ENCODE measurements around the gene MACROH2A1. TPM values are rescaled to one million over a fixed set of nuclear protein-coding genes. Genes with fewer than 3 reads are reported as not detected.

The MACROH2A1 gene
- total RNA-seq, 1 experiment from 2014 or later: 83.8 TPM

DNA sequence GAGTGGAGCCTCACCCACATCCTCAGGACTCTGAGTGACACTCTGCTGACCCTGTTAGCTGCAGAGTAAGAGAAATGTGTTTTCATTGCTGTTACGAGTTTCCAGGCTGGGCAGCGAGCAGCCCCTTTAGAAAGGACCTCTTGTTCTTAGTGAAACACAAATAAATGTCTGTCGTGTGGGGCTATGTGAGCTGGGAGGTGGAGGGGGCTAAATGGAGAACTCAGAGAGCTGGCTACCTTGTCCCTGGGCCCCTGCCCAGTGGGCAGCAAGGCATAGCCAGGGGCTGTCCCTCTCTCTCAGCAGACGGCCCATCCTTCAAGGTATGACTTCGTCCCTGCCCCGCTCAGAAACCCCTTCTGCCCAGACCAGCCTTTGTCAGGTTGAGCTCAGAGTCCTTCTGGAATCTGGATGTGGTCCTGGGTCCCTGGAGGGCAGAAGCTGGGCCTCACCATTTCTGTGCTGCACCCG lies 38.0 kb upstream of the MACROH2A1 start:
- TF ChIP-seq, protein P1, sequence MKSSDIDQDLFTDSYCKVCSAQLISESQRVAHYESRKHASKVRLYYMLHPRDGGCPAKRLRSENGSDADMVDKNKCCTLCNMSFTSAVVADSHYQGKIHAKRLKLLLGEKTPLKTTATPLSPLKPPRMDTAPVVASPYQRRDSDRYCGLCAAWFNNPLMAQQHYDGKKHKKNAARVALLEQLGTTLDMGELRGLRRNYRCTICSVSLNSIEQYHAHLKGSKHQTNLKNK (CRISPR knock-in tag; IDR thresholded peaks at IDR 0.05): no peak
- TF ChIP-seq, protein P2, sequence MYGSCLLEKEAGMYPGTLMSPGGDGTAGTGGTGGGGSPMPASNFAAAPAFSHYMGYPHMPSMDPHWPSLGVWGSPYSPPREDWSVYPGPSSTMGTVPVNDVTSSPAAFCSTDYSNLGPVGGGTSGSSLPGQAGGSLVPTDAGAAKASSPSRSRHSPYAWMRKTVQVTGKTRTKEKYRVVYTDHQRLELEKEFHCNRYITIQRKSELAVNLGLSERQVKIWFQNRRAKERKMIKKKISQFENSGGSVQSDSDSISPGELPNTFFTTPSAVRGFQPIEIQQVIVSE (CRISPR knock-in tag; IDR thresholded peaks at IDR 0.05; ENCODE audit: borderline replicate concordance): no peak
- DNase-seq (ENCODE audit: low spot score) (no peak), ATAC-seq (no peak)
- Mint-ChIP-seq H3K36me3 (no peaks in the 10 kb centered on the region), H3K9me3 (no peaks in the 10 kb centered on the region), H3K4me1 (peaks cover 9% of the 10 kb centered on the region), H3K4me3 (no peak overlapping the region), H3K27ac (no peak overlapping the region), H3K27me3 (ENCODE audit: low read depth) (no peaks in the 10 kb centered on the region)
- ChIA-PET POLR2A (no interaction called here), CTCF (interaction anchor here (0.7 to 1.3 kb wide), 2 partner anchors 11 to 20 kb away, joined by 3 to 4 read pairs; no protein-coding TSS in a partner anchor)

DNA sequence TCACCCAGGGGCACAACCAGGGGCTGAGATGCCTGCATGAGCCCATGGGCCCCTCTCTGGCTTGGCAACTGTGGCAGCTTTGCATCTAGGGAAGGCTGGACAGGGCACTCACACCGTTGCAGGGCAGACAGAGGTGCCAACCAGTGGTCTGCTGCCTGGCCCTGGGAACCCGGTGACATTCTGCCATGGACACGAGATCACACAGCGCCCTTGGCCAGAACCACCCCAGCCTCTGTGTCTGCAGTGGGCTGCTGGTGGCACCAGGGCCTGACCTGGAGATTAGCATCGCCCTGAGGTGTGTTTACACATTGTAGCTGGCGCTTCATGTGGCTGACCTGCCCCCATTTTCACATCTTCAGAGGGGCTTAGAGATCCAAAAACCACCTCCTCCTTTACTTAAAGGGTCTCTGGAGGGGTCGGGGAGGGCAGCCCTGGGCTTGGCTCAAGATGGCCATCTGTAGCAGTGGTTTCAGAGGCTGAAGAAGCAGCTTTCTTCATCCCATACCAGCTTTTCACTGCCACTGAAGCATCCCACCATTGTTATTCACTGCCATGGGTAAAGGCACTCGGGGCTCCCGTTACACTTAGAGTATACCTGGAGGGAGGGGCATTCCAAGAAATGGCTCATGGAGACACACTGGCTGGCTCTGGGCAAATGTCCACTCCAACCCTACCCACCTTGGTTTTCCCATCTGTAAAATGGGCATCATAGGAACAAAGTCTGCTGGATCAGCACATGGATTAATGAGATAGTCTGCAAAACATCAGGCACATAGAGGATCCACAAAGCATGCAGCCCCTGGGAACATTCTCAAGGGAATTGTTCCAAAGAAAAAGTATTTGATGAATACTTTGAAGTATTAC lies 36.7 kb upstream of the MACROH2A1 start:
- TF ChIP-seq SMAD3 (CRISPR knock-in tag; IDR thresholded peaks at IDR 0.05; ENCODE audit: borderline replicate concordance): no peak
- TF ChIP-seq OVOL2 (CRISPR knock-in tag; IDR thresholded peaks at IDR 0.05; ENCODE audit: borderline replicate concordance): no peak
- no peak for TF ChIP-seq ETV6 (CRISPR knock-in tag; IDR thresholded peaks at IDR 0.05)
- TF ChIP-seq CREB1 (CRISPR knock-in tag; IDR thresholded peaks at IDR 0.05): no peak
- TF ChIP-seq PRRX2 (CRISPR knock-in tag; IDR thresholded peaks at IDR 0.05): no peak
- TF ChIP-seq ZNF423 (CRISPR knock-in tag; IDR thresholded peaks at IDR 0.05): no peak
- TF ChIP-seq, protein P3, sequence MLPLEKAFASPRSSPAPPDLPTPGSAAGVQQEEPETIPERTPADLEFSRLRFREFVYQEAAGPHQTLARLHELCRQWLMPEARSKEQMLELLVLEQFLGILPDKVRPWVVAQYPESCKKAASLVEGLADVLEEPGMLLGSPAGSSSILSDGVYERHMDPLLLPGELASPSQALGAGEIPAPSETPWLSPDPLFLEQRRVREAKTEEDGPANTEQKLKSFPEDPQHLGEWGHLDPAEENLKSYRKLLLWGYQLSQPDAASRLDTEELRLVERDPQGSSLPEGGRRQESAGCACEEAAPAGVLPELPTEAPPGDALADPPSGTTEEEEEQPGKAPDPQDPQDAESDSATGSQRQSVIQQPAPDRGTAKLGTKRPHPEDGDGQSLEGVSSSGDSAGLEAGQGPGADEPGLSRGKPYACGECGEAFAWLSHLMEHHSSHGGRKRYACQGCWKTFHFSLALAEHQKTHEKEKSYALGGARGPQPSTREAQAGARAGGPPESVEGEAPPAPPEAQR (CRISPR knock-in tag; IDR thresholded peaks at IDR 0.05): no peak
- TF ChIP-seq, protein P4, sequence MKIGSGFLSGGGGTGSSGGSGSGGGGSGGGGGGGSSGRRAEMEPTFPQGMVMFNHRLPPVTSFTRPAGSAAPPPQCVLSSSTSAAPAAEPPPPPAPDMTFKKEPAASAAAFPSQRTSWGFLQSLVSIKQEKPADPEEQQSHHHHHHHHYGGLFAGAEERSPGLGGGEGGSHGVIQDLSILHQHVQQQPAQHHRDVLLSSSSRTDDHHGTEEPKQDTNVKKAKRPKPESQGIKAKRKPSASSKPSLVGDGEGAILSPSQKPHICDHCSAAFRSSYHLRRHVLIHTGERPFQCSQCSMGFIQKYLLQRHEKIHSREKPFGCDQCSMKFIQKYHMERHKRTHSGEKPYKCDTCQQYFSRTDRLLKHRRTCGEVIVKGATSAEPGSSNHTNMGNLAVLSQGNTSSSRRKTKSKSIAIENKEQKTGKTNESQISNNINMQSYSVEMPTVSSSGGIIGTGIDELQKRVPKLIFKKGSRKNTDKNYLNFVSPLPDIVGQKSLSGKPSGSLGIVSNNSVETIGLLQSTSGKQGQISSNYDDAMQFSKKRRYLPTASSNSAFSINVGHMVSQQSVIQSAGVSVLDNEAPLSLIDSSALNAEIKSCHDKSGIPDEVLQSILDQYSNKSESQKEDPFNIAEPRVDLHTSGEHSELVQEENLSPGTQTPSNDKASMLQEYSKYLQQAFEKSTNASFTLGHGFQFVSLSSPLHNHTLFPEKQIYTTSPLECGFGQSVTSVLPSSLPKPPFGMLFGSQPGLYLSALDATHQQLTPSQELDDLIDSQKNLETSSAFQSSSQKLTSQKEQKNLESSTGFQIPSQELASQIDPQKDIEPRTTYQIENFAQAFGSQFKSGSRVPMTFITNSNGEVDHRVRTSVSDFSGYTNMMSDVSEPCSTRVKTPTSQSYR (CRISPR knock-in tag; IDR thresholded peaks at IDR 0.05): no peak
- TF ChIP-seq ZNF263 (CRISPR knock-in tag; IDR thresholded peaks at IDR 0.05; ENCODE audit: low read depth): no peak
- no peak overlapping the region for H3K27ac Mint-ChIP-seq
- H3K9me3 Mint-ChIP-seq: no peaks in the 10 kb centered on the region
- no peaks in the 10 kb centered on the region for H3K36me3 Mint-ChIP-seq
- no peak for DNase-seq (ENCODE audit: low spot score)
- CTCF ChIA-PET: interaction anchor here (1.2 to 1.3 kb wide), 2 partner anchors 10 to 22 kb away, joined by 4 read pairs; no protein-coding TSS in a partner anchor
- ATAC-seq: no peak
- peaks cover 9% of the 10 kb centered on the region for H3K4me1 Mint-ChIP-seq
- no peak overlapping the region for H3K4me3 Mint-ChIP-seq
- POLR2A ChIA-PET: no interaction called here
- no peaks in the 10 kb centered on the region for H3K27me3 Mint-ChIP-seq (ENCODE audit: low read depth)

DNA sequence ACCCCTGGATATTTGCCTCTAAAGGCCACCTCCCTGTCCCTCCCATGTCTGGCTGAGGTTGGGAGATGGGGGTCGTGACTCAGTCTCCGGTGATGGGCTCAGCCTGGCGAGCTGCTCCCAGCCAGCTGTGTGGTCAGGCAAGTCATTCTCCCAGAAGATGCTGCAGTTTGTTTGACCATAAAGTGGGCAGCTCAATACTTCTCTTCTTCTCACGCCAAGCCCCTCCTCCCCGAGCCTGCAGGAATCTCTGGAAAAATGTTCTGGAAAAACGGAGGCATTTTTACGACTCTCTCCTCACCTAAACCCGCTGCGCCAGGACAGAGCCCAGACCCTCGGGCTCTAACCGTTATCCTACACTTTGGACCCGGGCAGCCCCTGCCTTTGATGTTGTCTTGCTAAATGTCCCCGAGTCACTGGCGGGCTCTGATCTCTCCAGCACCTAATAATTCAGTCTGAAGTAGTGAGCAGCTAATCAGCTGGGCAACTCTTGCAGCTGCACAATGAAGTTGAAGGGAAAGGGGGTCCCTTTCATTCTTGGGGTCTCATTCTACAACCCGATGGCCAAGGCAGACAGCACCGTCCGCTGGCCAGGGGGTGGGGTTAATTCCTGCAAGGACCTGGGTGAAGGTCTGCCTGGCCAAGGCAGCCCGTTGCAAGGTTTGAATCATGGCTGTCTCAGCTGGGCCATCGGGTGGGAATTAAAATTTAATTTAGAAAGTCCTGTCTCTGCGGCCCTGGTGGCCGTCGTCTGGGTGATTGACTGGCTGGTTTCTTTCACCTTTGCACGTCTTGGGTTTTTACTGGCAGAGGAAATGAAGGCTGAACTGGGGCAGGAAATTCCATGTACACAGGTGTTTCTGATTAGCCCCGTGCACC lies 35.8 kb upstream of the MACROH2A1 start:
- no peak for ATAC-seq
- DNase-seq (ENCODE audit: low spot score): no peak
- Mint-ChIP-seq H3K9me3 (no peaks in the 10 kb centered on the region), H3K4me1 (peaks cover 9% of the 10 kb centered on the region), H3K27me3 (ENCODE audit: low read depth) (no peaks in the 10 kb centered on the region), H3K4me3 (no peak overlapping the region), H3K27ac (no peak overlapping the region), H3K36me3 (no peaks in the 10 kb centered on the region)
- no peak for TF ChIP-seq GABPB1 (CRISPR knock-in tag; IDR thresholded peaks at IDR 0.05)
- ChIA-PET CTCF (interaction anchor here (1.1 to 1.5 kb wide), 4 partner anchors 9 to 32 kb away, joined by 4 to 7 read pairs (median 4); no protein-coding TSS in a partner anchor), POLR2A (no interaction called here)
